HepG2 (cell line): ENCODE measurements around the gene RICTOR. TPM values are rescaled to one million over a fixed set of nuclear protein-coding genes. Genes with fewer than 3 reads are reported as not detected.

ENCODE experiments used
- ATAC-seq: fragments of 200-7000 bp; cut with Tn5 transposase; 3 replicates; pipeline ENCODE4 v1.9.1; 2020; ENCODE audit warnings: mild to moderate bottlenecking, moderate library complexity
- BruUV-seq: library from RNA; stranded (reverse); fragments of 400-500 nt; replicated peaks from 2 replicates; lab custom pipeline; 2021; lab: Mats Ljungman, UMichigan
- CTCF ChIA-PET: fragments of 300-600 bp; formaldehyde crosslinking; extraction: SDS; loops from one replicate; lab custom pipeline; 2021; ENCODE audit warnings: low total read pairs, inconsistent platforms, low intra/inter-chr PET ratio; lab: Yijun Ruan, JAX
- POLR2A ChIA-PET: fragments of 350-600 bp; sonication (Branson Sonifier 250); formaldehyde crosslinking; loops from one replicate; lab custom pipeline; 2020; ENCODE audit warnings: antibody characterized with exemption, inconsistent platforms; lab: Yijun Ruan, JAX
- DNase-seq: peaks from one replicate; pipeline ENCODE4 v3.0.0-alpha.2; 2015; ENCODE audit warnings: low spot score
- FAIRE-seq: peaks from 3 replicates; lab custom pipeline; 2011; peaks lifted over from hg19 to GRCh38; lab: Jason Lieb, UNC
- H2AFZ ChIP-seq: one replicate; pipeline ENCODE4 v1.6.1; 2011; ENCODE audit warnings: low read length, inconsistent platforms
- H3K27ac ChIP-seq: fragments of 300-600 bp; 3 replicates; pipeline ENCODE4 v1.8.0; 2011; ENCODE audit warnings: mixed run types, mild to moderate bottlenecking, mixed read lengths, low read length, inconsistent platforms; ENCODE audit not compliant: insufficient read depth; ENCODE audit errors: extremely low read length
- H3K27me3 ChIP-seq, 2 experiments: fragments of 200-600 bp in 1 of 2; 2 replicates in 1 of 2; 3 replicates in 1 of 2; pipeline versions ENCODE4 v1.6.0 to v1.8.0; 2011; ENCODE audit warnings: low read length in 2 of 2, mild to moderate bottlenecking in 2 of 2, moderate library complexity in 2 of 2, inconsistent platforms in 1 of 2; ENCODE audit not compliant: insufficient read depth in 2 of 2, control insufficient read depth in 1 of 2
- H3K36me3 ChIP-seq, 2 experiments: fragments of 200-600 bp in 1 of 2; replicated peaks in 1 of 2; 2 replicates in 1 of 2; 3 replicates in 1 of 2; pipeline versions ENCODE4 v1.5.1 to v1.8.0; 2011; ENCODE audit warnings: low read length in 2 of 2, inconsistent platforms in 1 of 2; ENCODE audit not compliant: insufficient read depth in 2 of 2, control insufficient read depth in 1 of 2
- H3K4me1 ChIP-seq: 2 replicates; pipeline ENCODE4 v1.5.1; 2012; ENCODE audit warnings: low read length, inconsistent platforms; ENCODE audit not compliant: insufficient read depth
- H3K4me2 ChIP-seq: 2 replicates; pipeline ENCODE4 v1.6.0; 2011; ENCODE audit warnings: low read depth, low read length, inconsistent platforms
- H3K4me3 ChIP-seq, 3 experiments: fragments of 200-600 bp in 1 of 3; sonication (generic), shearing (Covaris generic) in 1 of 3; replicated peaks in 1 of 3; 2 replicates each; pipeline ENCODE4 v1.5.1; 2011 to 2016; ENCODE audit warnings: low read length in 3 of 3, inconsistent platforms in 2 of 3, low read depth in 2 of 3, mild to moderate bottlenecking in 2 of 3, control low read depth in 1 of 3, mixed read lengths in 1 of 3; ENCODE audit not compliant: insufficient read depth in 1 of 3
- H3K79me2 ChIP-seq: one replicate; pipeline ENCODE4 v1.6.1; 2011; ENCODE audit warnings: low read length, inconsistent platforms; ENCODE audit not compliant: insufficient read depth
- H3K9ac ChIP-seq: 2 replicates; pipeline ENCODE4 v1.6.0; 2011; ENCODE audit warnings: mild to moderate bottlenecking, low read depth, low read length, inconsistent platforms; ENCODE audit not compliant: insufficient read depth
- H3K9me3 ChIP-seq: 2 replicates; pipeline ENCODE4 v1.5.1; 2012; ENCODE audit warnings: mild to moderate bottlenecking, low read length
- H4K20me1 ChIP-seq: 2 replicates; pipeline ENCODE4 v1.6.0; 2011; ENCODE audit warnings: inconsistent platforms, mild to moderate bottlenecking, low read length, moderate library complexity; ENCODE audit not compliant: insufficient read depth
- BRD4 ChIP-seq: sonication (generic); formaldehyde crosslinking; IDR thresholded peaks from 2 replicates; pipeline ENCODE4 v1.4.0; 2020; ENCODE audit warnings: missing genetic modification reagents
- CHCHD3 ChIP-seq: sonication (generic); formaldehyde crosslinking; IDR thresholded peaks from 2 replicates; pipeline ENCODE4 v1.8.0; 2022; ENCODE audit warnings: mild to moderate bottlenecking, missing genetic modification reagents, moderate library complexity
- CHD2 ChIP-seq: IDR thresholded peaks from 2 replicates; pipeline ENCODE4 v1.6.1; 2011; ENCODE audit warnings: low read depth, low read length, improper control_type of control experiment
- FOXJ3 ChIP-seq: sonication (generic); formaldehyde crosslinking; IDR thresholded peaks from 2 replicates; pipeline ENCODE4 v1.4.0; 2020; ENCODE audit warnings: missing genetic modification reagents, mild to moderate bottlenecking, borderline replicate concordance
- KDM5B ChIP-seq: sonication (generic); formaldehyde crosslinking; IDR thresholded peaks from 2 replicates; pipeline ENCODE4 v1.4.0; 2020; ENCODE audit warnings: missing genetic modification reagents, mild to moderate bottlenecking, borderline replicate concordance
- NR2F6 ChIP-seq, 2 experiments: IDR thresholded peaks; 2 replicates each; pipeline ENCODE4 v1.6.1; 2016; ENCODE audit warnings: antibody characterized with exemption in 1 of 2, mild to moderate bottlenecking in 1 of 2
- STAT5B ChIP-seq: sonication (generic); formaldehyde crosslinking; IDR thresholded peaks from 2 replicates; pipeline ENCODE4 v1.4.0; 2020; ENCODE audit warnings: missing genetic modification reagents
- SUZ12 ChIP-seq: fragments of 150-350 bp; IDR thresholded peaks from 2 replicates; pipeline ENCODE4 v1.6.1; 2014; ENCODE audit warnings: low read depth, low read length
- ZNF253 ChIP-seq: sonication (generic); formaldehyde crosslinking; IDR thresholded peaks from 2 replicates; pipeline ENCODE4 v1.8.0; 2022; ENCODE audit warnings: mild to moderate bottlenecking, missing genetic modification reagents, borderline replicate concordance
- ZNF382 ChIP-seq: sonication (generic); formaldehyde crosslinking; IDR thresholded peaks from 2 replicates; pipeline ENCODE4 v1.5.0; 2020; ENCODE audit warnings: missing genetic modification reagents, mild to moderate bottlenecking, borderline replicate concordance
- ZNF468 ChIP-seq: sonication (generic); formaldehyde crosslinking; IDR thresholded peaks from 2 replicates; pipeline ENCODE4 v1.8.0; 2022; ENCODE audit warnings: mild to moderate bottlenecking, moderate library complexity, missing genetic modification reagents
- WGBS: methylation state at CpG from one replicate; pipeline ENCODE4 v1.1.6; 2017; ENCODE audit warnings: low lambda C conversion rate; 5-methylcytosine and 5-hydroxymethylcytosine counted together
- in situ Hi-C: cut with HindIII; loops from 2 replicates; pipeline ENCODE4 v1.10.0; 2017; ENCODE audit warnings: low pct_unique_long_range_greater_than_20kb; ENCODE audit not compliant: extremely low pct_ligation_motif_present
- intact Hi-C: fragments of 100-400 bp; cut with micrococcal nuclease; formaldehyde crosslinking; loops from one replicate; pipeline ENCODE4 v1.10.0; 2022; ENCODE audit not compliant: unreplicated experiment
- polyA plus RNA-seq, 8 experiments: library from polyadenylated mRNA; depleted of rRNA in 3 of 8; stranded (reverse) in 7 of 8; unstranded in 1 of 8; fragments of >200 nt; fragmentation: Illumina TruSeq in 4 of 8; extraction: Trizol in 4 of 8; gene quantifications; 2 replicates each; pipeline versions ENCODE4 v1.2.1 to v1.2.3, GENCODE V29; 2011 to 2016; ENCODE audit warnings: low read depth in 4 of 8, missing spikeins in 1 of 8, mixed read lengths in 1 of 8; ENCODE audit not compliant: insufficient read depth in 1 of 8
- total RNA-seq, 5 experiments: library from RNA; depleted of rRNA; stranded (reverse); fragments of >200 nt; fragmentation: Illumina TruSeq; extraction: Trizol; gene quantifications; 2 replicates each; pipeline ENCODE4 v1.2.3, GENCODE V29; 2016; ENCODE audit warnings: low read depth in 1 of 5
- TF ChIP-seq, protein P1 (sequence below): sonication (generic); formaldehyde crosslinking; IDR thresholded peaks from 2 replicates; pipeline ENCODE4 v1.4.0; 2020; ENCODE audit warnings: missing genetic modification reagents

Gene RICTOR
- total and polyA plus RNA-seq, 2 of the 13 experiments (the other 11 are each of a cell fraction or from before 2014, with no cell fraction given), result 10.7 to 15.4 TPM

DNA sequence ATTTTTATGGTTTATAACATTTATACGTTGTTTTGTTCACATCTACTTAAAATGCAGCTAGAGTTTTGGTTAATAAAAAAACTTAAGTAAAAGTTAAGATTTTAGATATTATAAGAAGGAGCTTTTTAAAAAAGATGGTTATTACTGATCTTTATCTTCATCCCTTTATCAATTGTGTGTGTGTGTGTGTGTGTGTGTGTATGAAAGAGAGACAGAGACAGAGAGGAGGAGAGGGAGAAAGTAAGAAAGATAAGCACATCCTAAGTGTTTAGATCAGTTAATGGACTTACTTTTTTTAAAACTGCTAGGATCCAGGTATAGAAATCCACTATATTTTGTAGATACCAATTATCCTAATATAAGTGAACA is 45.8 kb upstream of the RICTOR start:
- no peak for FAIRE-seq
- TF ChIP-seq BRD4 (no peak), ZNF253 (CRISPR knock-in tag) (no peak), STAT5B (no peak), ZNF468 (CRISPR knock-in tag) (no peak), FOXJ3 (no peak), NR2F6 (IDR thresholded peaks at IDR 0.05) (no peak), NR2F6 (CRISPR knock-in tag; IDR thresholded peaks at IDR 0.05) (no peak), CHD2 (no peak), KDM5B (CRISPR knock-in tag) (no peak), SUZ12 (no peak), CHCHD3 (CRISPR knock-in tag) (no peak), ZNF382 (no peak)
- TF ChIP-seq, protein P1, sequence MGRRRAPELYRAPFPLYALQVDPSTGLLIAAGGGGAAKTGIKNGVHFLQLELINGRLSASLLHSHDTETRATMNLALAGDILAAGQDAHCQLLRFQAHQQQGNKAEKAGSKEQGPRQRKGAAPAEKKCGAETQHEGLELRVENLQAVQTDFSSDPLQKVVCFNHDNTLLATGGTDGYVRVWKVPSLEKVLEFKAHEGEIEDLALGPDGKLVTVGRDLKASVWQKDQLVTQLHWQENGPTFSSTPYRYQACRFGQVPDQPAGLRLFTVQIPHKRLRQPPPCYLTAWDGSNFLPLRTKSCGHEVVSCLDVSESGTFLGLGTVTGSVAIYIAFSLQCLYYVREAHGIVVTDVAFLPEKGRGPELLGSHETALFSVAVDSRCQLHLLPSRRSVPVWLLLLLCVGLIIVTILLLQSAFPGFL (CRISPR knock-in tag), result no peak
- H3K27me3 ChIP-seq, result no peaks in the 10 kb centered on the region
- H3K9ac ChIP-seq, result no peak overlapping the region
- H3K4me1 ChIP-seq, result no peaks in the 10 kb centered on the region
- no peaks in the 10 kb centered on the region for H4K20me1 ChIP-seq
- intact Hi-C loops, result no loop called here
- in situ Hi-C loops, result no loop called here
- POLR2A ChIA-PET, result no interaction called here
- H2AFZ ChIP-seq, result no peak overlapping the region
- H3K27ac ChIP-seq, result no peak overlapping the region
- WGBS, result 18% methylated on average over 1 of the region's 1 CpG
- H3K9me3 ChIP-seq, result no peaks in the 10 kb centered on the region
- DNase-seq, result no peak
- H3K4me2 ChIP-seq, result no peak overlapping the region
- H3K4me3 ChIP-seq, result no peak overlapping the region
- H3K79me2 ChIP-seq, result no peaks in the 10 kb centered on the region
- no peaks in the 10 kb centered on the region for H3K36me3 ChIP-seq
- BruUV-seq, result no TSS peak
- CTCF ChIA-PET, result no interaction called here
- no peak for ATAC-seq
